Measurements from ENCODE around the gene SLC1A3. TPM values are rescaled to one million over a fixed set of nuclear protein-coding genes. Genes with fewer than 3 reads are reported as not detected.

SLC1A3 gene
- total RNA-seq, 1 experiment from 2014 or later: 18.6 TPM

DNA sequence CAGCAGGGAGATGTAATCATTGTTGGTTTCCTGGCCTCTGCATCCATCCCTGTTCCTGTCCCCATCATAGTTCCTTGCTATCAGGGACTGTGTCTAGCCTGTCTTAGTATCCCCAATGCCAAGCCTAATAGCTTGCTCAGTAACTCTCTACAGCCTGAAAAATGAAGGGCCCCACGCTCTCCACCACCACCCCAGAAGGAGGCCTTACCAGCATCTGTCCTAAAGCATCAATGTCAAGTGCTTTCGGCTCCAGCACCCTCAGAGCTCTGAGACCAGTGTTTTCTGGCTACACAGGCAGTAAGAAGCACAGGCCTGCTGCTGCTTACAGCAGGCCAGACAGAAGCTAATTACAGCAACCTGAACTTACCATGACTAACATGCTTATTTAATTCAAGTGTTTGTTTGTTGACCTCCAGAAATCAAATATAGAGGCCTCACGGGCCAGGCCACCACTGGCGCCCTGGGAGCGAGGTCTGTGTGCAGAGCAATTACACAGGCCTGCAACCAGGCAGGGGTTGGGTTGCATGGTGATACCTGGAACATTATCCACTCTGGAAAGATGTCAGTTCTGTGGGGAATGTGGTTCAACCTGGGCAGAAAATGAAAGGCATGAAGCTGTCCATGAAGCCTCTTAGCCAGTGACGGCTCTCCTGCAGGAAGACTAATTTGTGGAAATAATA is 124.3 kb downstream of the SLC1A3 start:
- no peak for DNase-seq
- Histone ChIP-seq H3K79me1 (ENCODE audit: insufficient read depth, low read depth, low read length, poor library complexity, severe bottlenecking) (no peaks in the 10 kb centered on the region), H3K4me2 (ENCODE audit: insufficient read depth, insufficient read length, low read length) (no peak overlapping the region), H2AK5ac (ENCODE audit: insufficient read length, low read length) (no peak overlapping the region), H2BK12ac (ENCODE audit: insufficient read length, low read depth, low read length) (no peak overlapping the region), H3K27me3 (ENCODE audit: insufficient read depth, low read length) (no peaks in the 10 kb centered on the region), H3K4ac (ENCODE audit: low read depth, low read length) (no peak overlapping the region), H3K56ac (ENCODE audit: insufficient read length, low read depth, low read length) (no peak overlapping the region), H3K4me1 (ENCODE audit: insufficient read depth, low read length) (no peaks in the 10 kb centered on the region), H2BK15ac (ENCODE audit: low read depth, low read length) (no peak overlapping the region), H2BK5ac (ENCODE audit: insufficient read length, low read length) (no peak overlapping the region), H3K23me2 (ENCODE audit: insufficient read length, low read depth, low read length, poor library complexity, severe bottlenecking) (no peaks in the 10 kb centered on the region), H4K20me1 (ENCODE audit: control insufficient read depth, insufficient read depth, insufficient read length) (no peaks in the 10 kb centered on the region), H4K91ac (ENCODE audit: insufficient read length, low read depth, low read length) (no peak overlapping the region), H4K8ac (replicated peaks; ENCODE audit: insufficient read length, low read depth, low read length) (no peak overlapping the region), H3K9ac (ENCODE audit: extremely low read depth, insufficient read length, low read length) (no peak overlapping the region), H3K9me3 (ENCODE audit: control insufficient read depth, low read depth, low read length) (no peaks in the 10 kb centered on the region), H2AFZ (ENCODE audit: low read length) (no peak overlapping the region), H3T11ph (ENCODE audit: low read length) (no peak overlapping the region), H2BK120ac (ENCODE audit: low read depth, low read length, poor library complexity, severe bottlenecking) (no peak overlapping the region), H3K14ac (ENCODE audit: insufficient read depth, low read length) (no peak overlapping the region), H2BK20ac (ENCODE audit: low read depth, low read length, poor library complexity, severe bottlenecking) (no peak overlapping the region), H3K23ac (ENCODE audit: insufficient read length, low read depth, low read length) (no peak overlapping the region), H3K27ac (ENCODE audit: insufficient read length, low read depth, low read length) (no peak overlapping the region), H3K18ac (ENCODE audit: insufficient read length, low read depth, low read length) (no peak overlapping the region), H4K5ac (ENCODE audit: insufficient read length, low read depth, low read length) (no peak overlapping the region), H3K79me2 (ENCODE audit: insufficient read depth, low read length) (no peaks in the 10 kb centered on the region)
- Mint-ChIP-seq H3K4me3 (no peak overlapping the region; a peak in 1 of 5 replicates), H3K27me3 (ENCODE audit: low read depth) (no peaks in the 10 kb centered on the region), H3K27ac (no peak overlapping the region; a peak in 1 of 7 replicates), H3K4me1 (peaks cover 4 to 5% of the 10 kb centered on the region in 2 experiments; a peak in 3 of 4 replicates), H3K36me3 (ENCODE audit: insufficient read depth in 1 of 3, low read depth in 3 of 3) (no peaks in the 10 kb centered on the region), H3K9me3 (no peaks in the 10 kb centered on the region)
- TF ChIP-seq, protein P1, sequence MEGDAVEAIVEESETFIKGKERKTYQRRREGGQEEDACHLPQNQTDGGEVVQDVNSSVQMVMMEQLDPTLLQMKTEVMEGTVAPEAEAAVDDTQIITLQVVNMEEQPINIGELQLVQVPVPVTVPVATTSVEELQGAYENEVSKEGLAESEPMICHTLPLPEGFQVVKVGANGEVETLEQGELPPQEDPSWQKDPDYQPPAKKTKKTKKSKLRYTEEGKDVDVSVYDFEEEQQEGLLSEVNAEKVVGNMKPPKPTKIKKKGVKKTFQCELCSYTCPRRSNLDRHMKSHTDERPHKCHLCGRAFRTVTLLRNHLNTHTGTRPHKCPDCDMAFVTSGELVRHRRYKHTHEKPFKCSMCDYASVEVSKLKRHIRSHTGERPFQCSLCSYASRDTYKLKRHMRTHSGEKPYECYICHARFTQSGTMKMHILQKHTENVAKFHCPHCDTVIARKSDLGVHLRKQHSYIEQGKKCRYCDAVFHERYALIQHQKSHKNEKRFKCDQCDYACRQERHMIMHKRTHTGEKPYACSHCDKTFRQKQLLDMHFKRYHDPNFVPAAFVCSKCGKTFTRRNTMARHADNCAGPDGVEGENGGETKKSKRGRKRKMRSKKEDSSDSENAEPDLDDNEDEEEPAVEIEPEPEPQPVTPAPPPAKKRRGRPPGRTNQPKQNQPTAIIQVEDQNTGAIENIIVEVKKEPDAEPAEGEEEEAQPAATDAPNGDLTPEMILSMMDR (conservative IDR thresholded peaks at IDR 0.05): no peak
- no CpG with 5 or more reads among the region's 6 CpGs for WGBS (ENCODE audit: extremely low coverage, insufficient read length, low lambda C conversion rate)

All from H9 (cell line).